Karpas-422 (cell line): ENCODE measurements around the gene KBTBD8. TPM values are rescaled to one million over a fixed set of nuclear protein-coding genes. Genes with fewer than 3 reads are reported as not detected.

ENCODE experiments used
- DNase-seq: peaks from one replicate; pipeline ENCODE4 v3.0.0-alpha.2; 2015
- H2AFZ ChIP-seq: fragments of 200-600 bp; sonication (generic); 2 replicates; pipeline ENCODE4 v1.6.1; 2014; ENCODE audit warnings: antibody characterized with exemption, low read length, mixed read lengths
- H3K27ac ChIP-seq: fragments of 200-600 bp; sonication (generic); 2 replicates; pipeline ENCODE4 v1.5.1; 2014; ENCODE audit warnings: mild to moderate bottlenecking, low read length, moderate library complexity
- H3K27me3 ChIP-seq: fragments of 200-600 bp; sonication (generic); 2 replicates; pipeline ENCODE4 v1.6.1; 2014; ENCODE audit warnings: low read length, mixed read lengths
- H3K36me3 ChIP-seq: fragments of 200-600 bp; sonication (generic); 2 replicates; pipeline ENCODE4 v1.6.1; 2014; ENCODE audit warnings: low read length, mixed read lengths; ENCODE audit not compliant: insufficient read depth
- H3K4me1 ChIP-seq: fragments of 200-600 bp; sonication (generic); 2 replicates; pipeline ENCODE4 v1.6.1; 2014; ENCODE audit warnings: mild to moderate bottlenecking, low read length, mixed read lengths
- H3K4me2 ChIP-seq: fragments of 200-600 bp; sonication (generic); 2 replicates; pipeline ENCODE4 v1.6.1; 2014; ENCODE audit warnings: low read length, low read depth, mild to moderate bottlenecking; ENCODE audit not compliant: poor library complexity, severe bottlenecking
- H3K4me3 ChIP-seq: fragments of 200-600 bp; sonication (generic); 2 replicates; pipeline ENCODE4 v1.5.1; 2014; ENCODE audit warnings: mild to moderate bottlenecking, antibody characterized with exemption, low read length, mixed read lengths
- H3K79me2 ChIP-seq: fragments of 200-600 bp; sonication (generic); 2 replicates; pipeline ENCODE4 v1.6.1; 2014; ENCODE audit warnings: mild to moderate bottlenecking, low read length, mixed read lengths
- H3K9ac ChIP-seq: fragments of 200-600 bp; sonication (generic); 2 replicates; pipeline ENCODE4 v1.6.0; 2014; ENCODE audit warnings: low read length
- H3K9me2 ChIP-seq: fragments of 200-600 bp; sonication (generic), shearing (Covaris generic); replicated peaks from 2 replicates; pipeline ENCODE4 v1.6.0; 2014; ENCODE audit warnings: mild to moderate bottlenecking, low read length, moderate library complexity; ENCODE audit not compliant: insufficient read depth
- H3K9me3 ChIP-seq: fragments of 300-700, 200-600 bp; sonication (generic); 2 replicates; pipeline ENCODE4 v1.6.1; 2014; ENCODE audit warnings: low read length, mixed read lengths
- H4K20me1 ChIP-seq: fragments of 200-600 bp; sonication (generic); 2 replicates; pipeline ENCODE4 v1.6.1; 2014; ENCODE audit warnings: mild to moderate bottlenecking, antibody characterized with exemption, low read length, low read depth; ENCODE audit not compliant: insufficient read depth
- total RNA-seq: library from RNA; depleted of rRNA; stranded (reverse); fragments of >200 nt; shearing (Covaris generic); gene quantifications from 2 replicates; pipeline ENCODE4 v1.2.3, GENCODE V29; 2014; ENCODE audit warnings: low replicate concordance

KBTBD8 gene
- total RNA-seq, 1 experiment from 2014 or later, result 79.9 TPM

DNA sequence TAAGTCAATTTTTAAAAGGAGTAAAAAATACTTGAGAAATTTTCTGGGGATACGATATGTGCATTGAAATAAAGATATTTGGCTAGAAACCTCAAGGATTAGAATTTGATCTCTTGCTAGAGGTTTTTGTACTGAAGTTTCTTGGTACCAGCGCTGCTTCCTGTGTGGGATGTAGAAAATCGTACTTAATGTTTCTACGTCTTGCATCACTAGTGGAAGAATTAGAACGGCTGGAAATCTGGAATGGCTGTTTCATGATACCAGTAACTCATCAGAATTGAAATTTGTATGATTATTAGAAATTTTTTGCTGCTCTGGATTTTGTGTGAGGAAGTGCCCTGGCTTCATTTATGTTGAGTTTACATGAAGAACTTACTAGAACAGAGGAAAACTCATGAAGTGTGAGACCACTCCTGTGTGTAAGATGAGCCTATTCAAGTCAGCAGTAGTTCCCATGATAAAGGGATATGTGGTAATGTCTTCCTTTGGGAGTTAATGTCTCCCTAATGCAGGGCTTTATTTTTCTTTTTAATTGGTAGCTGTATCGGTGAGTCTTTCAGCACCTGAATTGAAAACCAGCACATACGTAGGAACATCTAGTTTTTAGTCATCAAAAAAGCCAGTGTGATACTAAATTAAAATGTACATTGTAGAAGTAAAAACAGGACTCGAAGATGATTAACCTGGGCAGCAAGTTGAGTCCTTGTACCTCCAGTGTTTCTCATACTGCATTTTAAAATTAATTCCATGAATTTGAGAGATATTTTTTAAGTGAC lies 3.2 kb downstream of the KBTBD8 start:
- H3K4me3 ChIP-seq, result peak overlapping the region; percentile 17
- H3K4me1 ChIP-seq, result peaks cover 86% of the 10 kb centered on the region
- H4K20me1 ChIP-seq, result peaks cover 13% of the 10 kb centered on the region; the same call in 1 of the 2 replicates
- H3K27ac ChIP-seq, result peak overlapping the region; percentile 85
- no peak for DNase-seq
- H3K9me2 ChIP-seq, result no peaks in the 10 kb centered on the region
- H2AFZ ChIP-seq, result no peak overlapping the region
- peak overlapping the region; percentile 7; the same call in 1 of the 2 replicates for H3K9ac ChIP-seq
- peak overlapping the region; percentile 88 for H3K4me2 ChIP-seq
- peaks cover 81% of the 10 kb centered on the region for H3K79me2 ChIP-seq
- no peaks in the 10 kb centered on the region for H3K27me3 ChIP-seq
- H3K9me3 ChIP-seq, result no peaks in the 10 kb centered on the region
- peaks cover 56% of the 10 kb centered on the region for H3K36me3 ChIP-seq

GRCh38 chr3:67005974-67006373 lies 7.9 kb downstream of the KBTBD8 start:
- Histone ChIP-seq H3K9ac (no peak overlapping the region), H4K20me1 (peaks cover 19% of the 10 kb centered on the region; the same call in 1 of the 2 replicates), H2AFZ (no peak overlapping the region), H3K36me3 (peaks cover 95% of the 10 kb centered on the region), H3K27me3 (no peaks in the 10 kb centered on the region), H3K27ac (peak overlapping the region; percentile 34; the same call in 1 of the 2 replicates), H3K4me2 (peak overlapping the region; percentile 17), H3K79me2 (peaks cover 97% of the 10 kb centered on the region), H3K4me1 (peaks cover 95% of the 10 kb centered on the region), H3K9me3 (no peaks in the 10 kb centered on the region), H3K4me3 (peak overlapping the region; percentile 4; the same call in 1 of the 2 replicates), H3K9me2 (no peaks in the 10 kb centered on the region)
- DNase-seq, result no peak

DNA sequence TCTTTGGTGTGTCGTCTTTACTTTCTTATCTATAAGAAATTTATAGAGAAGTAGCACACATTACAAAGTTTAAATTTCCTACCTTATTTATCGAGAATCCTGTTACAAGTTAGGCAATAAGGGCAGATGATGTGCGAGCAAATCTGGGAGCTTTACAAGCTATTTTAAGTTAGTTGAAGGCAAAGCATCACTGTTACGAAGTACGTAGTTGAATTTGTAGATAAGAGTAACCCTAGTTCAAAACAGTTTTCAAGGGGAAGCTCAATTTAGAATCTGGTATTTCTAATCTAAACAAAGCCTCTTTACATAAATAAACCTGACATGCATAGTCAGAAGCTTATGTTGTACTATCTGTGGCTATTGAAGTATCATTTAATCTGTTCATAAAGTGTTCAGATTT lies 8.4 kb downstream of the KBTBD8 start:
- no peak overlapping the region for H3K4me3 ChIP-seq
- no peaks in the 10 kb centered on the region for H3K9me2 ChIP-seq
- H3K9ac ChIP-seq, result no peak overlapping the region
- no peaks in the 10 kb centered on the region for H3K9me3 ChIP-seq
- peak overlapping the region; percentile 34; the same call in 1 of the 2 replicates for H3K27ac ChIP-seq
- peaks cover 95% of the 10 kb centered on the region for H3K36me3 ChIP-seq
- H3K79me2 ChIP-seq, result peaks cover 95% of the 10 kb centered on the region
- no peak overlapping the region for H2AFZ ChIP-seq
- H3K4me2 ChIP-seq, result peak overlapping the region; percentile 17
- H3K4me1 ChIP-seq, result peaks cover 95% of the 10 kb centered on the region
- H4K20me1 ChIP-seq, result peaks cover 15% of the 10 kb centered on the region; the same call in 1 of the 2 replicates
- DNase-seq, result no peak
- H3K27me3 ChIP-seq, result no peaks in the 10 kb centered on the region

DNA sequence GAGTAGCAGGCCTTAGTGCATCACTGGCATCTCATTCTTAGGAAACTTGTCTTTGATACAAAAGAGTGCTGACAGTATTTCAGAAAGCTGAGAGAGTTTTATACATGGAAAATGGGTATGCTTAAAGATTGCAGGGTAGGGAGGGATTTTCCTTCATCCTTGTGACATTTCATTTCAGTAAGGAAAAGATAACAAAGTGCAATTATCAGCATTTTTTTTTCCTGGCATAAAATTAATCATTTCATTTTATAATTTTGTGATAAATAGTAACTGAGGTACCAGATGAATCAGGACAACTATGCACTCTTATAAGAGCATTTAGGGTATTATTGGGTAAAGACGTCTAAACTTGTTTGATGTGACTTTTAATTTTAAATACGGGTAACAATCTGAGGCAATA lies 10.3 kb downstream of the KBTBD8 start:
- peak overlapping the region; percentile 9 for H3K4me2 ChIP-seq
- no peaks in the 10 kb centered on the region for H3K9me2 ChIP-seq
- H3K27ac ChIP-seq, result peak overlapping the region; percentile 92; the same call in 1 of the 2 replicates
- no peak overlapping the region for H3K4me3 ChIP-seq
- peaks cover 15% of the 10 kb centered on the region; the same call in 1 of the 2 replicates for H4K20me1 ChIP-seq
- no peak overlapping the region for H3K9ac ChIP-seq
- H3K79me2 ChIP-seq, result peaks cover 83% of the 10 kb centered on the region
- H3K36me3 ChIP-seq, result peaks cover 94% of the 10 kb centered on the region
- H3K4me1 ChIP-seq, result peaks cover 97% of the 10 kb centered on the region
- H3K27me3 ChIP-seq, result no peaks in the 10 kb centered on the region
- H3K9me3 ChIP-seq, result no peaks in the 10 kb centered on the region
- H2AFZ ChIP-seq, result no peak overlapping the region
- DNase-seq, result no peak

- peaks cover 97% of the 10 kb centered on the region for H3K4me1 ChIP-seq
- no peak overlapping the region for H3K9ac ChIP-seq
- no peak overlapping the region for H2AFZ ChIP-seq
- H3K9me2 ChIP-seq, result no peaks in the 10 kb centered on the region
- peaks cover 82% of the 10 kb centered on the region for H3K36me3 ChIP-seq
- H3K79me2 ChIP-seq, result peaks cover 77% of the 10 kb centered on the region
- H3K9me3 ChIP-seq, result no peaks in the 10 kb centered on the region
- H3K27me3 ChIP-seq, result no peaks in the 10 kb centered on the region
- no peak overlapping the region for H3K4me3 ChIP-seq
- H3K4me2 ChIP-seq, result peak overlapping the region; percentile 9
- peak overlapping the region; percentile 92 for H3K27ac ChIP-seq
- DNase-seq, result no peak
- peaks cover 15% of the 10 kb centered on the region; the same call in 1 of the 2 replicates for H4K20me1 ChIP-seq
These were observed 11.6 kb downstream of the KBTBD8 start for GRCh38 chr3:67009716-67010115.

- Histone ChIP-seq H3K36me3 (peaks cover 63% of the 10 kb centered on the region), H3K27me3 (no peaks in the 10 kb centered on the region), H3K9me3 (no peaks in the 10 kb centered on the region), H3K9ac (no peak overlapping the region), H4K20me1 (0 out of 2 replicates have a peak, but pooled peaks cover 5% of the 10 kb centered on the region), H3K4me1 (peaks cover 97% of the 10 kb centered on the region), H3K27ac (peak overlapping the region; percentile 92), H3K9me2 (no peaks in the 10 kb centered on the region), H3K4me3 (no peak overlapping the region), H2AFZ (no peak overlapping the region), H3K4me2 (no peak overlapping the region), H3K79me2 (peaks cover 58% of the 10 kb centered on the region)
- no peak for DNase-seq
These were observed 13.5 kb downstream of the KBTBD8 start for GRCh38 chr3:67011414-67012131.

DNA sequence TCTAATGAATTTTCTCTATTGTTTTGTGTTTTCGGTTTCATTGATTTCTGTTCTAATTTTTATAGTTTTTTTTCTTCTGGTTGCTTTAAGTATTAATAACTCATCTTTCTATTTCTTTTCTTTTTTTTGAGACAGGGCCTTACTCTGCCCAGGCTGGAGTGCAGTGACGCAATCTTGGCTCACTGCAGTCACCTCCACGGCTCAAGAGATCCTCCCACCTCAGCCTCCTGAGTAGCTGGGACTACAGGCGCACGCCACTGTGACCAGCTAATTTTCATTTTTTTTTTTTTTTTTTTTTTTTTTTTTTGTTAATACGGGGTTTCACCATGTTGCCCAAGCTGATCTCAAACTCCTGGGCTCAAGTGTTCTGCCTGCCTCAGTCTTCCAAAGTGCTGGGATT lies 14.5 kb downstream of the KBTBD8 start:
- H3K36me3 ChIP-seq, result peaks cover 56% of the 10 kb centered on the region
- no peak overlapping the region for H2AFZ ChIP-seq
- H3K4me2 ChIP-seq, result no peak overlapping the region
- H3K9me3 ChIP-seq, result no peaks in the 10 kb centered on the region
- peak overlapping the region; percentile 92 for H3K27ac ChIP-seq
- H3K4me3 ChIP-seq, result no peak overlapping the region
- H3K4me1 ChIP-seq, result peaks cover 100% of the 10 kb centered on the region
- H3K79me2 ChIP-seq, result peaks cover 48% of the 10 kb centered on the region
- H4K20me1 ChIP-seq, result no peaks in the 10 kb centered on the region
- no peaks in the 10 kb centered on the region for H3K27me3 ChIP-seq
- H3K9ac ChIP-seq, result no peak overlapping the region
- H3K9me2 ChIP-seq, result no peaks in the 10 kb centered on the region
- DNase-seq, result peak; percentile 80
